ENCODE results near the gene DOK7.

DOK7 gene

GRCh38 chr4:3512719-3513118 lies 49.6 kb downstream of the DOK7 start:
- no peak for ATAC-seq (replicated peaks; ENCODE audit: extremely low read depth, poor library complexity, severe bottlenecking)
- Mint-ChIP-seq H3K9me3 (no peaks in the 10 kb centered on the region), H3K4me1 (peaks cover 7% of the 10 kb centered on the region), H3K27ac (ENCODE audit: low read depth) (no peak overlapping the region), H3K27me3 (no peaks in the 10 kb centered on the region), H3K36me3 (ENCODE audit: insufficient read depth) (peaks cover 44% of the 10 kb centered on the region), H3K4me3 (no peak overlapping the region)
- DNase-seq (ENCODE audit: low spot score in 2 of 2): no peak

GRCh38 chr4:3513807-3514206 lies 50.7 kb downstream of the DOK7 start:
- no peak for ATAC-seq (replicated peaks; ENCODE audit: extremely low read depth, poor library complexity, severe bottlenecking)
- no peaks in the 10 kb centered on the region for H3K27me3 Mint-ChIP-seq
- no peaks in the 10 kb centered on the region for H3K9me3 Mint-ChIP-seq
- H3K4me1 Mint-ChIP-seq: peaks cover under 1% of the 10 kb centered on the region
- H3K27ac Mint-ChIP-seq (ENCODE audit: low read depth): peak overlapping the region; percentile 49
- H3K4me3 Mint-ChIP-seq: no peak overlapping the region
- peaks cover 46% of the 10 kb centered on the region for H3K36me3 Mint-ChIP-seq (ENCODE audit: insufficient read depth)
- DNase-seq (ENCODE audit: low spot score in 2 of 2): no peak

- Mint-ChIP-seq H3K27me3 (no peaks in the 10 kb centered on the region), H3K36me3 (ENCODE audit: insufficient read depth) (peaks cover 49% of the 10 kb centered on the region), H3K4me3 (no peak overlapping the region), H3K27ac (ENCODE audit: low read depth) (peak overlapping the region; percentile 49), H3K4me1 (no peaks in the 10 kb centered on the region), H3K9me3 (no peaks in the 10 kb centered on the region)
- no peak for ATAC-seq (replicated peaks; ENCODE audit: extremely low read depth, poor library complexity, severe bottlenecking)
- no peak for DNase-seq (ENCODE audit: low spot score in 2 of 2)
Measured at GRCh38 chr4:3514221-3514780, 51.2 kb downstream of the DOK7 start.

- no peaks in the 10 kb centered on the region for H3K9me3 Mint-ChIP-seq
- no peak for DNase-seq (ENCODE audit: low spot score in 2 of 2)
- no peaks in the 10 kb centered on the region for H3K27me3 Mint-ChIP-seq
- H3K36me3 Mint-ChIP-seq (ENCODE audit: insufficient read depth): peaks cover 54% of the 10 kb centered on the region
- H3K4me3 Mint-ChIP-seq: no peak overlapping the region
- ATAC-seq (replicated peaks; ENCODE audit: extremely low read depth, poor library complexity, severe bottlenecking): no peak
- H3K4me1 Mint-ChIP-seq: no peaks in the 10 kb centered on the region
- H3K27ac Mint-ChIP-seq (ENCODE audit: low read depth): no peak overlapping the region
Measured at GRCh38 chr4:3514806-3515501, 51.8 kb downstream of the DOK7 start.

- peaks cover 56% of the 10 kb centered on the region for H3K36me3 Mint-ChIP-seq (ENCODE audit: insufficient read depth)
- H3K9me3 Mint-ChIP-seq: no peaks in the 10 kb centered on the region
- no peak overlapping the region for H3K4me3 Mint-ChIP-seq
- DNase-seq (ENCODE audit: low spot score in 2 of 2) (no peak), ATAC-seq (replicated peaks; ENCODE audit: extremely low read depth, poor library complexity, severe bottlenecking) (no peak)
- no peak overlapping the region for H3K27ac Mint-ChIP-seq (ENCODE audit: low read depth)
- no peaks in the 10 kb centered on the region for H3K27me3 Mint-ChIP-seq
- no peaks in the 10 kb centered on the region for H3K4me1 Mint-ChIP-seq
Measured at GRCh38 chr4:3515646-3516045, 52.5 kb downstream of the DOK7 start.

GRCh38 chr4:3516061-3516835 lies 53.1 kb downstream of the DOK7 start:
- DNase-seq (ENCODE audit: low spot score in 2 of 2) (no peak), ATAC-seq (replicated peaks; ENCODE audit: extremely low read depth, poor library complexity, severe bottlenecking) (no peak)
- no peak overlapping the region for H3K27ac Mint-ChIP-seq (ENCODE audit: low read depth)
- no peaks in the 10 kb centered on the region for H3K9me3 Mint-ChIP-seq
- no peaks in the 10 kb centered on the region for H3K27me3 Mint-ChIP-seq
- H3K4me3 Mint-ChIP-seq: no peak overlapping the region
- no peaks in the 10 kb centered on the region for H3K4me1 Mint-ChIP-seq
- peaks cover 50% of the 10 kb centered on the region for H3K36me3 Mint-ChIP-seq (ENCODE audit: insufficient read depth)

- H3K9me3 Mint-ChIP-seq: no peaks in the 10 kb centered on the region
- H3K27me3 Mint-ChIP-seq: no peaks in the 10 kb centered on the region
- ATAC-seq (replicated peaks; ENCODE audit: extremely low read depth, poor library complexity, severe bottlenecking): no peak
- no peaks in the 10 kb centered on the region for H3K4me1 Mint-ChIP-seq
- no peak overlapping the region for H3K4me3 Mint-ChIP-seq
- DNase-seq (ENCODE audit: low spot score in 2 of 2): no peak
- H3K36me3 Mint-ChIP-seq (ENCODE audit: insufficient read depth): peaks cover 53% of the 10 kb centered on the region
- peak overlapping the region; percentile 70 for H3K27ac Mint-ChIP-seq (ENCODE audit: low read depth)
Measured at GRCh38 chr4:3516836-3517730, 54.0 kb downstream of the DOK7 start.

GRCh38 chr4:3517731-3518510 lies 54.8 kb downstream of the DOK7 start:
- ATAC-seq (replicated peaks; ENCODE audit: extremely low read depth, poor library complexity, severe bottlenecking) (no peak), DNase-seq (ENCODE audit: low spot score in 2 of 2) (no peak)
- Mint-ChIP-seq H3K36me3 (ENCODE audit: insufficient read depth) (peaks cover 46% of the 10 kb centered on the region), H3K27me3 (no peaks in the 10 kb centered on the region), H3K27ac (ENCODE audit: low read depth) (peak overlapping the region; percentile 70), H3K4me3 (no peak overlapping the region), H3K4me1 (no peaks in the 10 kb centered on the region), H3K9me3 (no peaks in the 10 kb centered on the region)

GRCh38 chr4:3518511-3518880 lies 55.4 kb downstream of the DOK7 start:
- Mint-ChIP-seq H3K4me1 (no peaks in the 10 kb centered on the region), H3K27ac (ENCODE audit: low read depth) (no peak overlapping the region), H3K36me3 (ENCODE audit: insufficient read depth) (peaks cover 51% of the 10 kb centered on the region), H3K27me3 (no peaks in the 10 kb centered on the region), H3K9me3 (no peaks in the 10 kb centered on the region), H3K4me3 (no peak overlapping the region)
- DNase-seq (ENCODE audit: low spot score in 2 of 2): no peak
- no peak for ATAC-seq (replicated peaks; ENCODE audit: extremely low read depth, poor library complexity, severe bottlenecking)

- DNase-seq (ENCODE audit: low spot score in 2 of 2): no peak
- no peak overlapping the region for H3K4me3 Mint-ChIP-seq
- no peaks in the 10 kb centered on the region for H3K4me1 Mint-ChIP-seq
- no peaks in the 10 kb centered on the region for H3K9me3 Mint-ChIP-seq
- no peak overlapping the region for H3K27ac Mint-ChIP-seq (ENCODE audit: low read depth)
- peaks cover 52% of the 10 kb centered on the region for H3K36me3 Mint-ChIP-seq (ENCODE audit: insufficient read depth)
- H3K27me3 Mint-ChIP-seq: no peaks in the 10 kb centered on the region
- no peak for ATAC-seq (replicated peaks; ENCODE audit: extremely low read depth, poor library complexity, severe bottlenecking)
Measured at GRCh38 chr4:3518941-3519340, 55.8 kb downstream of the DOK7 start.

GRCh38 chr4:3519468-3520264 lies 56.6 kb downstream of the DOK7 start:
- DNase-seq (ENCODE audit: low spot score in 2 of 2): no peak
- peaks cover 52% of the 10 kb centered on the region for H3K36me3 Mint-ChIP-seq (ENCODE audit: insufficient read depth)
- no peak overlapping the region for H3K4me3 Mint-ChIP-seq

More at GRCh38 chr4:3519468-3520264, 56.6 kb downstream of the DOK7 start:
- Mint-ChIP-seq H3K9me3 (no peaks in the 10 kb centered on the region), H3K27ac (ENCODE audit: low read depth) (no peak overlapping the region), H3K4me1 (no peaks in the 10 kb centered on the region), H3K27me3 (no peaks in the 10 kb centered on the region)
- no peak for ATAC-seq (replicated peaks; ENCODE audit: extremely low read depth, poor library complexity, severe bottlenecking)

Measured in central memory CD8-positive, alpha-beta T cell (primary cell).